Neural cell (in vitro differentiated cells): ENCODE measurements around the gene SMARCA4. TPM values are rescaled to one million over a fixed set of nuclear protein-coding genes. Genes with fewer than 3 reads are reported as not detected.
"Not testable (repeated sequence)": the region's sequence is repeated elsewhere in the genome, so short reads cannot be mapped to it uniquely, and the experiment has no call there.

ENCODE experiments used
- H2AFZ ChIP-seq: fragments of 200-600, 300-800 bp; sonication (generic), shearing (Covaris generic); 2 replicates; pipeline ENCODE4 v1.6.0; 2014; ENCODE audit warnings: low read depth, mild to moderate bottlenecking, antibody characterized with exemption, low read length, moderate library complexity
- H3F3A ChIP-seq: fragments of 200-600 bp; shearing (Covaris generic); 2 replicates; pipeline ENCODE4 v1.6.1; 2016; ENCODE audit warnings: mild to moderate bottlenecking, moderate library complexity, mixed read lengths, antibody characterized with exemption, low read length; ENCODE audit not compliant: insufficient read depth, poor library complexity, severe bottlenecking
- H3K27ac ChIP-seq: fragments of 200-600, 300-800 bp; sonication (generic), shearing (Covaris generic); 2 replicates; pipeline ENCODE4 v1.5.1; 2014; ENCODE audit warnings: mild to moderate bottlenecking, low read length, moderate library complexity
- H3K27me3 ChIP-seq: fragments of 300-800, 200-600 bp; sonication (generic), shearing (Covaris generic); 2 replicates; pipeline ENCODE4 v1.6.0; 2014; ENCODE audit warnings: mild to moderate bottlenecking, low read depth, low read length, moderate library complexity; ENCODE audit not compliant: insufficient read depth
- H3K36me3 ChIP-seq: fragments of 300-800, 200-600 bp; sonication (generic), shearing (Covaris generic); 2 replicates; pipeline ENCODE4 v1.5.1; 2014; ENCODE audit warnings: mild to moderate bottlenecking, antibody characterized with exemption, low read length, moderate library complexity; ENCODE audit not compliant: insufficient read depth
- H3K4me2 ChIP-seq: fragments of 300-800, 200-600 bp; sonication (generic), shearing (Covaris generic); 2 replicates; pipeline ENCODE4 v1.6.0; 2014; ENCODE audit warnings: mild to moderate bottlenecking, low read length
- H3K4me3 ChIP-seq: fragments of 300-800, 200-600 bp; sonication (generic), shearing (Covaris generic); 2 replicates; pipeline ENCODE4 v1.5.1; 2014; ENCODE audit warnings: mild to moderate bottlenecking, low read length, moderate library complexity
- H3K79me2 ChIP-seq: fragments of 200-600 bp; shearing (Covaris generic); replicated peaks from 2 replicates; pipeline ENCODE4 v1.6.0; 2014; ENCODE audit warnings: mild to moderate bottlenecking, low read length, moderate library complexity; ENCODE audit not compliant: insufficient read depth
- H3K9ac ChIP-seq: fragments of 300-800, 200-600 bp; sonication (generic), shearing (Covaris generic); 2 replicates; pipeline ENCODE4 v1.6.1; 2016; ENCODE audit warnings: mild to moderate bottlenecking, low read length, mixed read lengths
- H3K9me2 ChIP-seq: fragments of 200-600 bp; shearing (Covaris generic); 2 replicates; pipeline ENCODE4 v1.6.1; 2016; ENCODE audit warnings: mild to moderate bottlenecking, low read length, mixed read lengths; ENCODE audit not compliant: insufficient read depth
- H3K9me3 ChIP-seq: fragments of 200-600, 300-800 bp; sonication (generic), shearing (Covaris generic); 2 replicates; pipeline ENCODE4 v1.6.1; 2016; ENCODE audit warnings: mild to moderate bottlenecking, mixed run types, low read length, moderate library complexity, mixed read lengths
- H4K20me1 ChIP-seq: fragments of 200-600 bp; shearing (Covaris generic); 2 replicates; pipeline ENCODE4 v1.6.1; 2016; ENCODE audit warnings: mild to moderate bottlenecking, mixed run types; ENCODE audit not compliant: insufficient read depth
- EP300 ChIP-seq: fragments of 450-650 bp; conservative IDR thresholded peaks from 2 replicates; pipeline ENCODE4 v1.6.1; 2014; ENCODE audit warnings: antibody characterized with exemption, mild to moderate bottlenecking, moderate library complexity; ENCODE audit not compliant: poor library complexity, severe bottlenecking
- EZH2 ChIP-seq: fragments of 200-600, 300-800 bp; shearing (Covaris generic), sonication (generic); IDR thresholded peaks from 2 replicates; pipeline ENCODE4 v1.6.1; 2014; ENCODE audit warnings: antibody characterized with exemption, low read length, borderline replicate concordance, mild to moderate bottlenecking; ENCODE audit not compliant: insufficient read depth, poor library complexity, severe bottlenecking
- MXI1 ChIP-seq: fragments of 450-650 bp; conservative IDR thresholded peaks from 2 replicates; pipeline ENCODE4 v1.6.1; 2014; ENCODE audit warnings: antibody characterized with exemption, mild to moderate bottlenecking; ENCODE audit not compliant: poor library complexity, severe bottlenecking
- POLR2AphosphoS5 ChIP-seq: IDR thresholded peaks from 2 replicates; pipeline ENCODE4 v1.6.1; 2012
- RAD21 ChIP-seq: fragments of 450-650 bp; conservative IDR thresholded peaks from 2 replicates; pipeline ENCODE4 v1.6.1; 2014; ENCODE audit warnings: antibody characterized with exemption, mild to moderate bottlenecking, moderate library complexity
- SMC3 ChIP-seq: fragments of 450-650 bp; conservative IDR thresholded peaks from 2 replicates; pipeline ENCODE4 v1.6.1; 2014; ENCODE audit warnings: antibody characterized with exemption, mild to moderate bottlenecking, moderate library complexity; ENCODE audit not compliant: poor library complexity
- TAF1 ChIP-seq: IDR thresholded peaks from 2 replicates; pipeline ENCODE4 v1.6.1; 2012; ENCODE audit warnings: low read depth
- polyA plus RNA-seq: library from polyadenylated mRNA; depleted of rRNA; stranded (reverse); fragments of >200 nt; gene quantifications from 2 replicates; pipeline ENCODE4 v1.2.3, GENCODE V29; 2014
- TF ChIP-seq, protein P1 (sequence below): IDR thresholded peaks from 2 replicates; pipeline ENCODE4 v1.6.1; 2012; ENCODE audit warnings: borderline replicate concordance
- TF ChIP-seq, protein P2 (sequence below): fragments of 450-650 bp; IDR thresholded peaks from 2 replicates; pipeline ENCODE4 v1.5.1; 2014; ENCODE audit warnings: antibody characterized with exemption, mild to moderate bottlenecking, moderate library complexity; ENCODE audit not compliant: poor library complexity, severe bottlenecking

The SMARCA4 gene
- polyA plus RNA-seq, 1 donor from 2014 or later: 97.3 TPM

DNA sequence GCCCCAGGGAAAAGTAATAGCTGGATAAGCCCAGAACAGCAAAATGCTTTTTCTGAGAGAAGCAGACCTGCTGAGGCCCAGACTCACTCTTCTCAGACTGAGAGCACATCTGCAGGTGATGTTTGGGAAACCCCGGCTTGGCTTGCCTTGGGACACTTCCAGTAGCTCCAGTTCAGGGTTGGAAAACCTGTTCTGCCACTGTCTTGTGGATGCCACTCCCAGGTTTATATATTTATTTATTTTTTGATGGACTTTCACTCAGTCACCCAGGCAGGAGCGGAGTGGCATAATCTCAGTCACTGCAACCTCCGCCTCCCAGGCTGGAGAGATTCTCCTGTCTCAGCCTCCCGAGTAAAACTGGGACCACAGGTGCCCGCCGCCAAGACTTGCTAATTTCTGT lies 8.0 kb upstream of the SMARCA4 start:
- Histone ChIP-seq H2AFZ (no peak overlapping the region), H3K79me2 (no peaks in the 10 kb centered on the region), H3K4me3 (no peak overlapping the region), H3K36me3 (no peaks in the 10 kb centered on the region), H3K9me2 (no peaks in the 10 kb centered on the region), H3K27ac (no peak overlapping the region), H3K9me3 (no peaks in the 10 kb centered on the region), H3F3A (no peaks in the 10 kb centered on the region), H3K4me2 (no peak overlapping the region), H4K20me1 (no peaks in the 10 kb centered on the region), H3K27me3 (no peaks in the 10 kb centered on the region), H3K9ac (no peak overlapping the region)
- no peak for TF ChIP-seq RAD21
- TF ChIP-seq MXI1: no peak
- TF ChIP-seq, protein P1, sequence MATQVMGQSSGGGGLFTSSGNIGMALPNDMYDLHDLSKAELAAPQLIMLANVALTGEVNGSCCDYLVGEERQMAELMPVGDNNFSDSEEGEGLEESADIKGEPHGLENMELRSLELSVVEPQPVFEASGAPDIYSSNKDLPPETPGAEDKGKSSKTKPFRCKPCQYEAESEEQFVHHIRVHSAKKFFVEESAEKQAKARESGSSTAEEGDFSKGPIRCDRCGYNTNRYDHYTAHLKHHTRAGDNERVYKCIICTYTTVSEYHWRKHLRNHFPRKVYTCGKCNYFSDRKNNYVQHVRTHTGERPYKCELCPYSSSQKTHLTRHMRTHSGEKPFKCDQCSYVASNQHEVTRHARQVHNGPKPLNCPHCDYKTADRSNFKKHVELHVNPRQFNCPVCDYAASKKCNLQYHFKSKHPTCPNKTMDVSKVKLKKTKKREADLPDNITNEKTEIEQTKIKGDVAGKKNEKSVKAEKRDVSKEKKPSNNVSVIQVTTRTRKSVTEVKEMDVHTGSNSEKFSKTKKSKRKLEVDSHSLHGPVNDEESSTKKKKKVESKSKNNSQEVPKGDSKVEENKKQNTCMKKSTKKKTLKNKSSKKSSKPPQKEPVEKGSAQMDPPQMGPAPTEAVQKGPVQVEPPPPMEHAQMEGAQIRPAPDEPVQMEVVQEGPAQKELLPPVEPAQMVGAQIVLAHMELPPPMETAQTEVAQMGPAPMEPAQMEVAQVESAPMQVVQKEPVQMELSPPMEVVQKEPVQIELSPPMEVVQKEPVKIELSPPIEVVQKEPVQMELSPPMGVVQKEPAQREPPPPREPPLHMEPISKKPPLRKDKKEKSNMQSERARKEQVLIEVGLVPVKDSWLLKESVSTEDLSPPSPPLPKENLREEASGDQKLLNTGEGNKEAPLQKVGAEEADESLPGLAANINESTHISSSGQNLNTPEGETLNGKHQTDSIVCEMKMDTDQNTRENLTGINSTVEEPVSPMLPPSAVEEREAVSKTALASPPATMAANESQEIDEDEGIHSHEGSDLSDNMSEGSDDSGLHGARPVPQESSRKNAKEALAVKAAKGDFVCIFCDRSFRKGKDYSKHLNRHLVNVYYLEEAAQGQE: no peak
- no peak for TF ChIP-seq TAF1
- TF ChIP-seq, protein P2, sequence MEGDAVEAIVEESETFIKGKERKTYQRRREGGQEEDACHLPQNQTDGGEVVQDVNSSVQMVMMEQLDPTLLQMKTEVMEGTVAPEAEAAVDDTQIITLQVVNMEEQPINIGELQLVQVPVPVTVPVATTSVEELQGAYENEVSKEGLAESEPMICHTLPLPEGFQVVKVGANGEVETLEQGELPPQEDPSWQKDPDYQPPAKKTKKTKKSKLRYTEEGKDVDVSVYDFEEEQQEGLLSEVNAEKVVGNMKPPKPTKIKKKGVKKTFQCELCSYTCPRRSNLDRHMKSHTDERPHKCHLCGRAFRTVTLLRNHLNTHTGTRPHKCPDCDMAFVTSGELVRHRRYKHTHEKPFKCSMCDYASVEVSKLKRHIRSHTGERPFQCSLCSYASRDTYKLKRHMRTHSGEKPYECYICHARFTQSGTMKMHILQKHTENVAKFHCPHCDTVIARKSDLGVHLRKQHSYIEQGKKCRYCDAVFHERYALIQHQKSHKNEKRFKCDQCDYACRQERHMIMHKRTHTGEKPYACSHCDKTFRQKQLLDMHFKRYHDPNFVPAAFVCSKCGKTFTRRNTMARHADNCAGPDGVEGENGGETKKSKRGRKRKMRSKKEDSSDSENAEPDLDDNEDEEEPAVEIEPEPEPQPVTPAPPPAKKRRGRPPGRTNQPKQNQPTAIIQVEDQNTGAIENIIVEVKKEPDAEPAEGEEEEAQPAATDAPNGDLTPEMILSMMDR: no peak
- no peak for TF ChIP-seq SMC3
- no peak for TF ChIP-seq EP300
- TF ChIP-seq EZH2: no peak
- TF ChIP-seq POLR2AphosphoS5: no peak

DNA sequence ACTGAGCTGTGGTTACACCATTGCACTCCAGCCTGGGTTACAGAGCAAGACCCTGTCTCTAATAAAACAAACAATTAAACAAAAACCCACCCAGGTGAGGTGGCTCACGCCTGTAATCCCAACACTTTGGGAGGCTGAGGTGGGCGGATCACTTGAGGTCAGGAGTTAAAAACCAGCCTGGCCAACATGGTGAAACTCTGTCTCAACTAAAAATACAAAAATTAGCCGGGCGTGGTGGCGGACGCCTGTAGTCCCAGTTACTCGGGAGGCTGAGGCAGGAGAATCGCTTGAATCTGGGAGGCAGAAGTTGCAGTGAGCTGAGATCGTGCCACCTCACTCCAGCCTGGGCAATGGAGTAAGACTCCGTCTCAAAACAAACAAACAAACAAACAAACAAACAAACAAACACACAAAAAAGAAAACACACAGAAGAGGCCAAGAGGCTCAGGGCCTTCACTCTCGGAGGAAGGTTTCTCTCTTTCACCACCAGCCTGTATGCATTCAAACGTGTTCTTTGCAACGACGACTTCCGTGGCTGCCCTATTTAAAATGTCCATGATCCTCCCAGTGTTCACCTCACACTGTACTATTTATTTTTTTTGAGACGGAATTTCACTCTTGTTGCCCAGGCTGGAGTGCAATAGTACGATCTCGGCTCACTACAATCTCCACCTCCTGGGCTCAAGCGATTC lies 1.4 kb upstream of the SMARCA4 start:
- H3K9me2 ChIP-seq, H3K27me3 ChIP-seq, H3K9ac ChIP-seq, H4K20me1 ChIP-seq, H3K9me3 ChIP-seq, H2AFZ ChIP-seq, H3K4me2 ChIP-seq, H3K36me3 ChIP-seq, H3F3A ChIP-seq: not testable (repeated sequence)
- H3K27ac ChIP-seq: peak overlapping the region; percentile 91
- H3K4me3 ChIP-seq: peak overlapping the region; percentile 88
- H3K79me2 ChIP-seq: peaks cover 30% of the 10 kb centered on the region
